ENCODE data around the gene OPRD1.
A peak's percentile ranks its signal among the peaks of the same experiment; 100 is the strongest.
"Not testable (repeated sequence)": the region's sequence is repeated elsewhere in the genome, so short reads cannot be mapped to it uniquely, and the experiment has no call there.

Gene OPRD1

GRCh38 chr1:28815533-28816185 is 3.7 kb downstream of the OPRD1 start:
- TF ChIP-seq, protein P1, sequence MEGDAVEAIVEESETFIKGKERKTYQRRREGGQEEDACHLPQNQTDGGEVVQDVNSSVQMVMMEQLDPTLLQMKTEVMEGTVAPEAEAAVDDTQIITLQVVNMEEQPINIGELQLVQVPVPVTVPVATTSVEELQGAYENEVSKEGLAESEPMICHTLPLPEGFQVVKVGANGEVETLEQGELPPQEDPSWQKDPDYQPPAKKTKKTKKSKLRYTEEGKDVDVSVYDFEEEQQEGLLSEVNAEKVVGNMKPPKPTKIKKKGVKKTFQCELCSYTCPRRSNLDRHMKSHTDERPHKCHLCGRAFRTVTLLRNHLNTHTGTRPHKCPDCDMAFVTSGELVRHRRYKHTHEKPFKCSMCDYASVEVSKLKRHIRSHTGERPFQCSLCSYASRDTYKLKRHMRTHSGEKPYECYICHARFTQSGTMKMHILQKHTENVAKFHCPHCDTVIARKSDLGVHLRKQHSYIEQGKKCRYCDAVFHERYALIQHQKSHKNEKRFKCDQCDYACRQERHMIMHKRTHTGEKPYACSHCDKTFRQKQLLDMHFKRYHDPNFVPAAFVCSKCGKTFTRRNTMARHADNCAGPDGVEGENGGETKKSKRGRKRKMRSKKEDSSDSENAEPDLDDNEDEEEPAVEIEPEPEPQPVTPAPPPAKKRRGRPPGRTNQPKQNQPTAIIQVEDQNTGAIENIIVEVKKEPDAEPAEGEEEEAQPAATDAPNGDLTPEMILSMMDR (conservative IDR thresholded peaks at IDR 0.05; ENCODE audit: low read depth, low read length) = peak; percentile 0
- DNase-seq (ENCODE audit: low read depth) = no peak

DNA sequence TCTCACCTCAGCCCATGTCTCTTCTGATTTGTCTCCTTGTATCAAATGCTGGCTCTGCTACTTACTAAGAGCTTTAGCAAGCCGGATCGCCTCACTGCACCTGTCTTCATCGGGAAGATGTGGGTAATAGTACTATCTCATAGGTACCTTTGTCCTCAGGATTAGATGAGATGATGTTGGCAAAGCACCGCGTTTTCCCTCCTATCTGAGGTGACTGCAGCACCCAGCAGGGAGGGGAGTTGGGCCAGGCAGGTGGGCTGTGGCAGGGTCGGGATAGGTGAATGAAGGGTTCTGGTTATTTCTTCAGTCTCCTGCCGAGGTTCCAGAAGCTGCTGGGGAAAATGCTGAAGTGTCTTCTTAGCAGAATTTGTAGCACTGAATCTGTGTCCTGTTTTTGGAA is 5.2 kb downstream of the OPRD1 start:
- no peak overlapping the region for H3K4me3 ChIP-seq (ENCODE audit: low read length)
- DNase-seq (ENCODE audit: low read depth) = no peak
- TF ChIP-seq, protein P1 (conservative IDR thresholded peaks at IDR 0.05; ENCODE audit: low read depth, low read length) = no peak

More at GRCh38 chr1:28815533-28816185, 3.7 kb downstream of the OPRD1 start:
- no peak overlapping the region for H3K4me3 ChIP-seq (ENCODE audit: low read length)

GRCh38 chr1:28819020-28819419 is 7.0 kb downstream of the OPRD1 start:
- TF ChIP-seq, protein P1 (conservative IDR thresholded peaks at IDR 0.05; ENCODE audit: low read depth, low read length) = no peak
- H3K4me3 ChIP-seq (ENCODE audit: low read length) = no peak overlapping the region
- no peak for DNase-seq (ENCODE audit: low read depth)

GRCh38 chr1:28822799-28823198 is 10.8 kb downstream of the OPRD1 start:
- TF ChIP-seq, protein P1 (conservative IDR thresholded peaks at IDR 0.05; ENCODE audit: low read depth, low read length) = no peak
- DNase-seq (ENCODE audit: low read depth) = no peak
- H3K4me3 ChIP-seq (ENCODE audit: low read length) = no peak overlapping the region

DNA sequence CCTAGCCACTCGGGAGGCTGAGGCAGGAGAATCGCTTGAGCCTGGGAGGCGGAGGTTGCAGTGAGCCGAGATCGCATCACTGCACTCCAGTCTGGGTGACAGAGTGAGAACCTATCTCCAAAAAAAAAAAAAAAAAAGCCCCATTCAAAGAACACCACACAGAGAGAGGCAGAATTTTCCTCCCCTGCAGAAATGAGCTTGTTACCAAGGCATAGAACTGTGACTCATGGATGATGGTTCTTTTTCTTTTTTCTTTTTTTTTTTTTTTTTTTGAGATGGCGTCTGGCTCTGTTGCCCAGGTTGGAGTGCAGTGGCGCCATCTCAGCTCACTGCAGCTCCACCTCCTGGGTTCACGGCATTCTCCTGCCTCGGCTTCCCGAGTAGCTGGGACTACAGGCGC is 12.1 kb downstream of the OPRD1 start:
- not testable (repeated sequence) for DNase-seq (ENCODE audit: low read depth); H3K4me3 ChIP-seq (ENCODE audit: low read length)

DNA sequence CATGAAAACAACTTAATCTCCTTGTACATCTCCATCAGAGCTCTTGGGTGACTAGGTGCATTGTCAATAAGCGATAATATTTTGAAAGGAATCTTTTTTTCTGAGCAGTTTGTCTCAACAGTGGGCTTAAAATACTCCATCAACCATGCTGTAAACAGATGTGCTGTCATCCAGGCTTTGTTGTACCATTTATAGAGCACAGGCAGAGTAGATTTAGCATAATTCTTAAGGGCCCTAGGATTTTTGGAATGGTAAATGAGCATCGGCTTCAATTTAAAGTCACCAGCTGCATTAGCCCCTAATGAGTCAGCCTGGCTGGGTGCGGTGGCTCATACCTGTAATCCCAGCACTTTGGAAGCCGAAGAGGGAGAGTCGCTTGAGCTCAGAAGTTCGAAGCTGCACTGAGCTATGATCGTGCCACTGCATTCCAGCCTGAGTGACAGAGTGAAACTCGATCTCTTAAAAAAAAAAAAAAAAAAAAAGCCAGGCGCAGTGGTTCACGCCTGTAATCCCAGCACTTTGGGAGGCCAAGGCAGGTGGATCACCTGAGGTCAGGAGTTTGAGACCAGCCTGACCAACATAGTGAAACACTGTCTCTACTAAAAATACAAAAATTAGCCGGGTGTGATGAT is 16.4 kb downstream of the OPRD1 start:
- not testable (repeated sequence) for H3K4me3 ChIP-seq (ENCODE audit: low read length)

DNA sequence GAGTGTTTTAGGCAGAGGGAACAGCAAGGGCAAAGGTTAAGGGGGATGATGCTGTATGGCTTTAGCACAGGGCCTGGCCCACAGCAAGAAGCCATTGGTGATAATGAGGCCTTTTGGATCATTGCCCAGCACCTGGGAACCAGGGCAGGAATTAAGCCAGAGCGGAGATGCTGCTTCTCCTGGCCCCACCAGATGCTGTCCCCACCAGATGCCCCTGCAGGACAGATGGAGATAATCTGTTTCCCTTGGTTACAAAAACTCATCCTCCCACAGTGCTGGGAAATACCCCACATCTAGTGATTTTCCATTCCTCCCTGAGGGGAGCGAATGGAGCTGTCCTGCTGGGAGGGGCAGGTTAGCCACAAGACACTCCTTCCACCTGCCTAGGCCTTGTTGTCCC is 18.8 kb downstream of the OPRD1 start:
- DNase-seq (ENCODE audit: low read depth) = no peak
- TF ChIP-seq, protein P1 (conservative IDR thresholded peaks at IDR 0.05; ENCODE audit: low read depth, low read length) = no peak
- H3K4me3 ChIP-seq (ENCODE audit: low read length) = no peak overlapping the region

More for the DNA sequence above, 16.4 kb downstream of the OPRD1 start:
- DNase-seq (ENCODE audit: low read depth) = not testable (repeated sequence)

DNA sequence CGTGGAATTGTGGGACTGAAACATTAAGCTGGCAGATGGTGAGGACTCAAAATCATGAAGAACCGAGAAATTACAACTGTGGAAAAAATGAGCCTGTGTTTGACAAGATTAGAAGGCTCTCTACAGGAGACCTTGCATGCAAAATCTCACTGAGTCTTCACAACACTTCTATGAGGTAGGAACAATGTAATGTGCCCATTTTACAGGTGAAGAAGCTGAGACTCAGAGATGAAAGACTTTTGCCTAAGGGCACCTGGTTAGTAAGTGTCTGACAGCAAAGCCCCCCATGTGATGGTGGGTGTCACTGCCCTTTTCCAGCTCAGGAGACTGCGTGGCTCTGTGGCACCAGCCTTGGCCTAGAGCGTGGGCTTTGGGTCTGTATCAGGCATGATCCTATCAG is 21.0 kb downstream of the OPRD1 start:
- TF ChIP-seq, protein P1 (conservative IDR thresholded peaks at IDR 0.05; ENCODE audit: low read depth, low read length) = no peak
- H3K4me3 ChIP-seq (ENCODE audit: low read length) = no peak overlapping the region
- no peak for DNase-seq (ENCODE audit: low read depth)

Measured in retinal pigment epithelial cell (primary cell).